H1 (cell line): ENCODE results near the gene MAPRE3. TPM values are rescaled to one million over a fixed set of nuclear protein-coding genes. Genes with fewer than 3 reads are reported as not detected.

Experiments used
- BACH1 ChIP-seq: IDR thresholded peaks from 2 replicates; pipeline ENCODE4 v1.6.1; 2012; ENCODE audit warnings: low read length, improper control_type of control experiment
- CTCF ChIP-seq, 3 experiments: IDR thresholded peaks; 1 replicate in 2 of 3; 2 replicates in 1 of 3; pipeline versions ENCODE4 v1.5.1 to v1.6.1; 2011; ENCODE audit warnings: low read length in 3 of 3, mild to moderate bottlenecking in 3 of 3, inconsistent platforms in 2 of 3, low read depth in 1 of 3, moderate library complexity in 1 of 3; ENCODE audit not compliant: insufficient read depth in 1 of 3; ENCODE audit errors: control extremely low read depth in 1 of 3
- GTF2F1 ChIP-seq: IDR thresholded peaks from 2 replicates; pipeline ENCODE4 v1.6.1; 2012; ENCODE audit warnings: low read depth, low read length, improper control_type of control experiment, borderline replicate concordance
- JUND ChIP-seq: IDR thresholded peaks from 2 replicates; pipeline ENCODE4 v1.6.1; 2011; ENCODE audit warnings: mild to moderate bottlenecking, improper control_type of control experiment, low read length
- POLR2AphosphoS5 ChIP-seq: IDR thresholded peaks from 2 replicates; pipeline ENCODE4 v1.6.1; 2011; ENCODE audit warnings: low read depth, low read length
- RFX5 ChIP-seq: IDR thresholded peaks from 2 replicates; pipeline ENCODE4 v1.6.1; 2011; ENCODE audit warnings: low read depth, low read length, improper control_type of control experiment, borderline replicate concordance
- SAP30 ChIP-seq: fragments of 300-600 bp; sonication (generic); IDR thresholded peaks from 2 replicates; pipeline ENCODE4 v1.7.1; 2012; ENCODE audit warnings: low read length, moderate library complexity, mild to moderate bottlenecking, inconsistent platforms; ENCODE audit not compliant: insufficient read depth, insufficient replicate concordance
- polyA plus RNA-seq, 7 experiments: library from polyadenylated mRNA; depleted of rRNA in 3 of 7; stranded (reverse) in 5 of 7; unstranded in 2 of 7; fragments of >200 nt in 5 of 7; fragments of 200-250 nt in 2 of 7; gene quantifications; 1 replicate in 5 of 7; 2 replicates in 1 of 7; 4 replicates in 1 of 7; pipeline versions ENCODE4 v1.2.1 to v1.2.3, GENCODE V29; 2011 to 2013; ENCODE audit warnings: missing spikeins in 2 of 7, mixed read lengths in 2 of 7
- total RNA-seq: library from RNA; stranded (reverse); fragmentation: NEBNext Ultra II Directional; extraction: Animal tissue kit (Norgen Biotek cat#: 25700); gene quantifications from 2 replicates; pipeline ENCODE4 v1.2.1, GENCODE V29; 2021
- TF ChIP-seq, protein P1 (sequence below): IDR thresholded peaks from 2 replicates; pipeline ENCODE4 v1.6.1; 2012; ENCODE audit warnings: inconsistent platforms

The MAPRE3 gene
- total and polyA plus RNA-seq, 2 of the 8 experiments (the other 6 are each of a cell fraction or from before 2014, with no cell fraction given): 4.9 to 6.6 TPM

DNA sequence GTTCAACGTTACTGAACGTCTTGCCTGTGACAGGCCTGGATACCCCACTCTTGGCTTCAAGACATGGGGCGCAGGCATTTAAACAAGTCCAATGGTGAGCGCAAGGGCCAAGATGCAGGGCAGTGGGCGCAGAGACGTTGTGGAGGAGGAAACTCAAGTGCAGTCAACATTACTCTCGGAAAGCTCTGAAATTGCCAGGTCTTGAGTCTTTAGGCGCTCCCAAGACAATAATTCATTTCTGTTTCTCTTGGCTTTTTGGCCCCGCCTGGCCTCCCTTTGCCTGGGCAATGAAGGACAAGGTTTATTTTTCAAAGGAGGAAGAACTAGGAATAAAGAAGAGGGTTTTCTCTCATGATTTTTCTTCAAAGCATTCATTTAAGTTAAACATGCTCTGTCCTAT lies 49.0 kb downstream of the MAPRE3 start (continued):
- TF ChIP-seq CTCF (IDR thresholded peaks at IDR 0.05; ENCODE audit: control extremely low read depth in 1 of 3, insufficient read depth in 1 of 3, low read depth in 1 of 3, low read length in 3 of 3): no peak
- TF ChIP-seq BACH1: no peak
- TF ChIP-seq SAP30: no peak
- no peak for TF ChIP-seq GTF2F1
- no peak for TF ChIP-seq JUND
- TF ChIP-seq, protein P1, sequence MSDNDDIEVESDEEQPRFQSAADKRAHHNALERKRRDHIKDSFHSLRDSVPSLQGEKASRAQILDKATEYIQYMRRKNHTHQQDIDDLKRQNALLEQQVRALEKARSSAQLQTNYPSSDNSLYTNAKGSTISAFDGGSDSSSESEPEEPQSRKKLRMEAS: no peak
- no peak for TF ChIP-seq POLR2AphosphoS5
- no peak for TF ChIP-seq RFX5
